PC-3 (cell line): ENCODE measurements around the gene DOK3. TPM values are rescaled to one million over a fixed set of nuclear protein-coding genes. Genes with fewer than 3 reads are reported as not detected.

Source experiments
- ATAC-seq: fragments of 200-7000 bp; cut with Tn5 transposase; 2 replicates; pipeline ENCODE4 v1.9.1; 2020; ENCODE audit warnings: mild to moderate bottlenecking, moderate library complexity
- BruUV-seq: library from RNA; stranded (reverse); fragments of 400-500 nt; replicated peaks from 2 replicates; lab custom pipeline; 2021; lab: Mats Ljungman, UMichigan
- CTCF ChIA-PET: fragments of 300-600 bp; sonication (Branson Sonifier 250); formaldehyde crosslinking; loops from one replicate; lab custom pipeline; 2022; ENCODE audit warnings: antibody characterized with exemption; lab: Charles Lee
- POLR2A ChIA-PET: fragments of 300-600 bp; sonication (Branson Sonifier 250); formaldehyde crosslinking; loops from one replicate; lab custom pipeline; 2022; ENCODE audit warnings: antibody characterized with exemption; ENCODE audit not compliant: unreplicated experiment; lab: Charles Lee
- DNase-seq: peaks from one replicate; pipeline ENCODE4 v3.0.0-alpha.2; 2015
- H2AFZ ChIP-seq: fragments of 300-600 bp; sonication (generic); 2 replicates; pipeline ENCODE4 v1.6.0; 2016; ENCODE audit warnings: antibody characterized with exemption, low read length
- H3F3A ChIP-seq: fragments of 300-600 bp; sonication (generic); one replicate; pipeline ENCODE4 v1.6.0; 2017; ENCODE audit warnings: antibody characterized with exemption, low read length, control low read depth, mild to moderate bottlenecking; ENCODE audit not compliant: unreplicated experiment
- H3K27ac ChIP-seq: fragments of 300-600 bp; sonication (generic); 2 replicates; pipeline ENCODE4 v1.5.1; 2016; ENCODE audit warnings: mild to moderate bottlenecking, low read length
- H3K27me3 ChIP-seq: fragments of 300-600 bp; sonication (generic); 2 replicates; pipeline ENCODE4 v1.6.1; 2016; ENCODE audit warnings: low read length, mixed read lengths
- H3K36me3 ChIP-seq: fragments of 300-600 bp; sonication (generic); 2 replicates; pipeline ENCODE4 v1.6.1; 2016; ENCODE audit warnings: low read depth, mixed run types, low read length, mixed read lengths
- H3K4me1 ChIP-seq: fragments of 300-600 bp; sonication (generic); 2 replicates; pipeline ENCODE4 v1.5.1; 2016; ENCODE audit warnings: low read length; ENCODE audit not compliant: insufficient read depth
- H3K4me2 ChIP-seq: fragments of 300-600 bp; sonication (generic); 2 replicates; pipeline ENCODE4 v1.6.0; 2016; ENCODE audit warnings: low read length
- H3K4me3 ChIP-seq: fragments of 300-600 bp; sonication (generic); 2 replicates; pipeline ENCODE4 v1.5.1; 2016; ENCODE audit warnings: mild to moderate bottlenecking, low read length, mixed read lengths
- H3K79me2 ChIP-seq: fragments of 300-600 bp; sonication (generic); 2 replicates; pipeline ENCODE4 v1.6.1; 2017; ENCODE audit warnings: low read length, mixed read lengths
- H3K9ac ChIP-seq: fragments of 300-600 bp; sonication (generic); 2 replicates; pipeline ENCODE4 v1.6.0; 2016; ENCODE audit warnings: mild to moderate bottlenecking, low read length
- H3K9me2 ChIP-seq: fragments of 300-600 bp; sonication (generic); replicated peaks from 2 replicates; pipeline ENCODE4 v1.6.1; 2016; ENCODE audit warnings: mixed run types, low read length, mixed read lengths
- H3K9me3 ChIP-seq: fragments of 300-600 bp; sonication (generic); 2 replicates; pipeline ENCODE4 v1.6.1; 2016; ENCODE audit warnings: low read length, mixed read lengths
- H4K20me1 ChIP-seq: fragments of 300-600 bp; sonication (generic); 2 replicates; pipeline ENCODE4 v1.6.1; 2016; ENCODE audit warnings: low read length, mixed read lengths
- CTCF ChIP-seq: fragments of 300-600 bp; sonication (generic); conservative IDR thresholded peaks from 2 replicates; pipeline ENCODE4 v1.5.1; 2017; ENCODE audit warnings: antibody characterized with exemption, low read depth, mild to moderate bottlenecking, low read length
- EZH2 ChIP-seq: fragments of 300-600 bp; sonication (generic); IDR thresholded peaks from one replicate; pipeline ENCODE4 v1.6.1; 2017; ENCODE audit warnings: antibody characterized with exemption, mild to moderate bottlenecking, low read length; ENCODE audit not compliant: unreplicated experiment
- EZH2phosphoT487 ChIP-seq: fragments of 300-600 bp; sonication (generic); IDR thresholded peaks from 2 replicates; pipeline ENCODE4 v1.6.1; 2018; ENCODE audit warnings: mild to moderate bottlenecking, antibody characterized with exemption, low read length, borderline replicate concordance
- intact Hi-C: fragments of 100-400 bp; cut with micrococcal nuclease; formaldehyde crosslinking; loops from 2 replicates; pipeline ENCODE4 v1.9.0; 2023
- total RNA-seq: library from RNA; depleted of rRNA; stranded (reverse); fragments of >200 nt; gene quantifications from 2 replicates; pipeline ENCODE4 v1.2.3, GENCODE V29; 2014

Gene DOK3
- total RNA-seq, 1 experiment from 2014 or later: 6.2 TPM

- no peak overlapping the region for H3K9ac ChIP-seq
- ChIA-PET CTCF (no interaction called here), POLR2A (no interaction called here)
- no TSS peak for BruUV-seq
- H3K27ac ChIP-seq: no peak overlapping the region
- H3F3A ChIP-seq: peaks cover 18% of the 10 kb centered on the region
- ATAC-seq: no peak
- H3K4me1 ChIP-seq: peaks cover 45% of the 10 kb centered on the region
- H3K9me3 ChIP-seq: no peaks in the 10 kb centered on the region
- no peak overlapping the region for H3K4me3 ChIP-seq
- TF ChIP-seq EZH2 (no peak), EZH2phosphoT487 (no peak), CTCF (no peak)
- H3K36me3 ChIP-seq: no peaks in the 10 kb centered on the region; the same call in 1 of the 2 replicates
- peaks cover 28% of the 10 kb centered on the region for H4K20me1 ChIP-seq
- no peaks in the 10 kb centered on the region for H3K9me2 ChIP-seq
- intact Hi-C loops: loop anchor here (5.0 kb wide), 1 partner anchor 33 kb away; the partner anchor contains the start of gene DDX41
- H3K27me3 ChIP-seq: no peaks in the 10 kb centered on the region
- no peak for DNase-seq
- no peak overlapping the region for H3K4me2 ChIP-seq
- no peak overlapping the region for H2AFZ ChIP-seq
- H3K79me2 ChIP-seq: peaks cover 79% of the 10 kb centered on the region
These were observed 40.5 kb upstream of the DOK3 start for GRCh38 chr5:177550122-177550521.

GRCh38 chr5:177548495-177548894 lies 38.9 kb upstream of the DOK3 start:
- no peak overlapping the region for H3K27ac ChIP-seq
- H3K4me2 ChIP-seq: no peak overlapping the region
- no peak for TF ChIP-seq CTCF
- TF ChIP-seq EZH2: no peak
- TF ChIP-seq EZH2phosphoT487: no peak
- H3K4me3 ChIP-seq: no peak overlapping the region
- H3K9me3 ChIP-seq: no peaks in the 10 kb centered on the region
- H3K79me2 ChIP-seq: peaks cover 84% of the 10 kb centered on the region
- H3F3A ChIP-seq: peaks cover 18% of the 10 kb centered on the region
- no peaks in the 10 kb centered on the region for H3K27me3 ChIP-seq
- POLR2A ChIA-PET: no interaction called here
- ATAC-seq (no peak), DNase-seq (no peak)
- CTCF ChIA-PET: no interaction called here
- no peak overlapping the region for H2AFZ ChIP-seq
- no peaks in the 10 kb centered on the region for H3K9me2 ChIP-seq
- no TSS peak for BruUV-seq
- peaks cover 28% of the 10 kb centered on the region for H4K20me1 ChIP-seq
- no peaks in the 10 kb centered on the region; the same call in 1 of the 2 replicates for H3K36me3 ChIP-seq
- intact Hi-C loops: no loop called here
- H3K4me1 ChIP-seq: peaks cover 40% of the 10 kb centered on the region
- H3K9ac ChIP-seq: no peak overlapping the region

- BruUV-seq: no TSS peak
- Histone ChIP-seq H3K4me1 (peaks cover 33% of the 10 kb centered on the region), H3K27me3 (no peaks in the 10 kb centered on the region), H3K9me2 (no peaks in the 10 kb centered on the region), H3F3A (peaks cover 18% of the 10 kb centered on the region), H3K79me2 (peaks cover 84% of the 10 kb centered on the region), H4K20me1 (peaks cover 25% of the 10 kb centered on the region), H3K4me3 (no peak overlapping the region), H3K4me2 (no peak overlapping the region), H3K9ac (no peak overlapping the region), H2AFZ (no peak overlapping the region), H3K9me3 (no peaks in the 10 kb centered on the region), H3K27ac (no peak overlapping the region), H3K36me3 (no peaks in the 10 kb centered on the region; the same call in 1 of the 2 replicates)
- intact Hi-C loops: no loop called here
- POLR2A ChIA-PET: no interaction called here
- ATAC-seq: no peak
- CTCF ChIA-PET: no interaction called here
- DNase-seq: no peak
- TF ChIP-seq CTCF: no peak
- no peak for TF ChIP-seq EZH2phosphoT487
- TF ChIP-seq EZH2: no peak
These were observed 38.1 kb upstream of the DOK3 start for GRCh38 chr5:177547736-177548135.
